HG02973 (cell line): ENCODE results near the gene SWAP70.
"Not testable (repeated sequence)": the region's sequence is repeated elsewhere in the genome, so short reads cannot be mapped to it uniquely, and the experiment has no call there.

Source experiments
- ATAC-seq: cut with Tn5 transposase; IDR thresholded peaks from one replicate; pipeline ENCODE4 v1.9.1; 2021; ENCODE audit warnings: moderate library complexity; ENCODE audit not compliant: unreplicated experiment

The SWAP70 gene

DNA sequence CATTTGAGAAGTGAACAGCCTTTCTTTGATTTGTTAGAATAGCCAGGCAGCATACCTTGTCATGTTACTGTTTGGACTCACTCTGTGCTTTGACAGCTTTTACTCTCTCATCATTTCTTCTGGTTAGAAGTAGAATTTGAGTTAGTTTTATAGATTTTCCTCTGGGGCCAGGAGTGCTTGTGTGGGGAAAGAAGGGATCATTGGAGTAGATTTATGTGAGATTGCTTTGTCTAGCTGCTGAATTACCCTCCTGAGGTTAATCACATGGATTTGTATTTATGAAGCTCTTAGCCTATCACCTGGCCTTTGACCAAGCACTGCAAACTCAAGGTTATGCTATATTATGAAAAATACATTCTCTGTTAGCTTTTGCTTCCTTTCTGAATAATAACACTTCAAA is 54.3 kb downstream of the SWAP70 start:
- ATAC-seq, result no peak

DNA sequence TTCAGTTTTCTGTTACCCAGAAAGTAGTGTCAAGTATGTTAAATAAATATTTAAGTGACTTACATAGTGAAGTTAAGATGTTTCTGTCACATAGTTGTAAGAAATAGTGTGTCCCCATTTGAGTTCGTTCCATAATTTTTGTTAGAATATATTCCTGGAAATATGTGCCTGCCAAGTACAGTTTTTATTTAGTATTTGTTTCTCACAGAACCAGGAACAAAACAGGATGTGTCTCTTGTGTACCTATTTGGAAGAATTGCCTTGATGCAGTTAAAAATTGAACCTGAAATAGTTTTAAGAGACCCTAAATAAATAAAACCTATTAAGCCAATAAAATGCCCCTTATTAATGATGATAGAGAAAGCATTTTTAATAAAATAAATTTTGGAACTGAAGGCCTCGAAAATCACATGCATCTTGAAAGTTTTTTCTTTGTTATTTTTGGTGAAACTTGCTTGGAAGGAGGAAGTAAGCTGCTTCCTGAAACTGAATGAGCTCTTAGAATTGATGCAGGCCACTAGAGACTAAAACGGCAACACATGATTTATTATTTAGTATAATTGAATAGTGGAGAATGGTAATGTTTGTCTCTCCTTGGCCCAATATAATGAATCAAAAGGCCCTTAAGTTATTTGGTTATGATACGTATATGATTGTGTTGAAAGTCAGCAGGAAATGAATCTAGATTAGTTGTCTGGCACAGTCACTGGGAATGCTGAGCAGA is 55.9 kb downstream of the SWAP70 start:
- ATAC-seq, result no peak

DNA sequence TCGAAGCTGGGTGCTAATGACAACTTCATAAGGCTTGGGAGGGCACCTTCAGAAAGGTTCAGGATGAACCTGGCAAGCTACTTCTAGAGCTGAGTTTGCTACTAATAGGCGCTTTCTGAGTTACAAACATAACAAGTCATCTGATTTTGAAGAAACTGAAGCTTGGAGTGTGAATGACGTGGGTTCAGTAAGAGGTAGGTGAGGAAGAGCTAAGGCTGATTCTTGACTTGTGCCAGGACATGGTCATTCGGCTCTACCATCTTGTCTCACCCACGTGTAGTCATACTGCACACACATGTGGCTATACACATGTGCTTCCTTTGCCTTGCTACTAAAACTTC is 56.4 kb downstream of the SWAP70 start:
- ATAC-seq, result no peak

DNA sequence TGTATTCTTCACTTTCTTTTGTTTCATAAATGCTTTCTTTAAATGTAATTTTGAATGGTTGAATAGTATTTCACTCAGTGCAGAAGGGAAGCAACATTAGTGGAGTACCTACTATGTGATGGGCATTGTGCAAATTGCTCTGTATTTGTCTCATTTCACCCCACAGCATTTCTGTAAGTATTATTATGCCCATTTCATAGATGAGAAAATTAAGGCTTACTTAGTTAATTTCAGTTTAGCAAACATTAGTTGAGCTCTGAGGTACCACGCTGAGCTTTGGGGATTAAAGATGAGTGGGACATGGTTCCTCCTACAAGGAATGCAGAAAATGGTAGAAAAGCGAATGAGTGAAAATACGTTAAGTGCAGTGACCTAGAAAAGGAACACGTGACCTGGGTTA is 58.1 kb downstream of the SWAP70 start:
- no peak for ATAC-seq

GRCh38 chr11:9722893-9723292 is 59.0 kb downstream of the SWAP70 start:
- ATAC-seq, result no peak

GRCh38 chr11:9726321-9727022 is 62.6 kb downstream of the SWAP70 start:
- ATAC-seq, result peak; percentile 64

- ATAC-seq, result no peak
Measured at GRCh38 chr11:9728058-9728457, 64.2 kb downstream of the SWAP70 start.

- no peak for ATAC-seq
Measured at GRCh38 chr11:9731256-9731655, 67.4 kb downstream of the SWAP70 start.

DNA sequence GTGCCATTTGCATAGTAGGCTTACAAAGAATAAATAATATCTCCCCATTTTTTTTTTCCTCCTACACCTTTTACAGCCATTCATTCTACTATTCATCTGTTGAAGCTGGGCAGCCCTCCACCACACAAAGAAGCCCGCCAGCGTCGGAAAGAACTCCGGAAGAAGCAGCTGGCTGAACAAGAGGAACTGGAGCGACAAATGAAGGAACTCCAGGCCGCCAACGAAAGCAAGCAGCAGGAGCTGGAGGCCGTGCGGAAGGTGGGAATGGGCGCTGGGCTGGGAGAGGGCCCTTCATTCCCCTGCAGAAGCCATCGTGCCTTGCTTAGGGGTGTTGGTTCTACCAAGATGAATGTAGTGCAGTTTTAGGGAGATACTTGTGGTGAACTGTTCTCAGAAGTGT is 68.6 kb downstream of the SWAP70 start:
- no peak for ATAC-seq

DNA sequence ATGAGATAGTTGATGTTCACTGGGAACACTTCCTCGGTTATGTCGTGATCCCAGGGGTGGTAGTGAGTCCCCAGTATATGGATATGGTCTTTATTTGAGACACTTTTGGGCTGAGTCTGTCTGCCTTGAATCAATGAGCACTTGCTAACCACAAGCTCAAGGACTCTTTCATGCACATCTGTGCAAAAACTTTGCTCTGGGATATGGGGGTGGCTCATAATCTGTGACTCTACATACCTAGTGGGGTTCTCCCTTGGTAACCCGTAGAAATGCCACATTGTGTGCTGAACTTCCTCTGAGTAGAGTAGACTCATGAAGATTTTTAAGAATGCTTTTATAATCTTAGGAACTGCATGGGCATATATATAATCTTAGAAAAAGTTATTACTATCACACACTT is 69.3 kb downstream of the SWAP70 start:
- ATAC-seq, result no peak

- ATAC-seq, result no peak
Measured at GRCh38 chr11:9735236-9735635, 71.4 kb downstream of the SWAP70 start.

DNA sequence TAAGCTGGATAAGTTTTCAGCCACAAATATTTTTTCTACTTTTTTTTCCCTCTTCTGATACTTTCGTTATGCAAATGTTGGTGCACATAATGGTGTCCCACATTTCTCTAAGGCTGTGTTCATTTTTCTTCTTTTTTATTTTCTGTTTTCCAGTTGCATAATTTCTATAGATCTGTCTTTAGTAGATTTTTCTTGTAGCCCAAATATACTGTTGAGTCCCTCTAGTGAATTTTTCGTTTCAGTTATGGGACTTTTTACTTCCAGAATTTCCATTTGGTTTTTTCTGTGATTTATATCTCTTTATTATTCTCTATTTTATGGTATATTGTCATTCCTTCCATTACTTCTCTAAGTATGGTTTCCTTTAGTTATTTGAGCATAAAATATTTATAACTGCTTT is 72.0 kb downstream of the SWAP70 start:
- ATAC-seq, result no peak

GRCh38 chr11:9736365-9736764 is 72.5 kb downstream of the SWAP70 start:
- no peak for ATAC-seq

DNA sequence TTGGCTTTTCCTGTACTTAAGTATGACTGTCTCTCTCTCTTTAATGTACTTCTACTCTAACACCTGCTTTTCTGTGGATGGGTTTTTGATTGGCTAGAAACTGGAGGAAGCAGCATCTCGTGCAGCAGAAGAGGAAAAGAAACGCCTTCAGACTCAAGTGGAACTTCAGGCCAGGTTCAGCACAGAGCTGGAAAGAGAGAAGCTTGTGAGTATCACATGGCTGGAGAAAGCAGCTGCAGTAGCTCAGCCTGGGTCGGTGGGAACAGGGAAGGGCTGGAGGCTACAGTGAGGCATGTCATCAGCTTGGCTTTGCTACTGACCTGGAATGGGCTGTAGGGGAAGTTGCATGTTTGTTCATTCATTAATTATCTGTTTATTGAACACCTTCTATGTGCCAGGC is 74.2 kb downstream of the SWAP70 start:
- no peak for ATAC-seq

DNA sequence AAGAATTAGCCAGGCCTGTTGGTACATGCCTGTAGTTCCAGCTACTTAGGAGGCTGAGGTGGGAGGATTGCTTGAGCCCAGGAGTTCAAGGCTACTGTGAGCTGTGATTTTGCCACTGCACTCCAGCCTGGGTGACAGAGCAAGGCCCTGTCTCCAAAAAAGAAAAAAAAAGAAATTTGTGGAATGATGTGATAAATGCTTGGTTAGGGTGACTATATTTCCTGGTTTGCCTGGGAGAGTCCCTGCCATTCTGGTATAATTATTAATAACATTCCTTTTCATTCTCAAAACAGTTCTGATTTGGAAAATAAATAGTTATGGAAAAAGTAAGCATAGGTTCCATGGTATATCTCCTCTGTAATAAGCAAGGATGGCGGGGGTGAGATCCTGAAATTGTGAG is 74.8 kb downstream of the SWAP70 start:
- no peak for ATAC-seq

GRCh38 chr11:9739123-9739900 is 75.4 kb downstream of the SWAP70 start:
- peak; percentile 71 for ATAC-seq

DNA sequence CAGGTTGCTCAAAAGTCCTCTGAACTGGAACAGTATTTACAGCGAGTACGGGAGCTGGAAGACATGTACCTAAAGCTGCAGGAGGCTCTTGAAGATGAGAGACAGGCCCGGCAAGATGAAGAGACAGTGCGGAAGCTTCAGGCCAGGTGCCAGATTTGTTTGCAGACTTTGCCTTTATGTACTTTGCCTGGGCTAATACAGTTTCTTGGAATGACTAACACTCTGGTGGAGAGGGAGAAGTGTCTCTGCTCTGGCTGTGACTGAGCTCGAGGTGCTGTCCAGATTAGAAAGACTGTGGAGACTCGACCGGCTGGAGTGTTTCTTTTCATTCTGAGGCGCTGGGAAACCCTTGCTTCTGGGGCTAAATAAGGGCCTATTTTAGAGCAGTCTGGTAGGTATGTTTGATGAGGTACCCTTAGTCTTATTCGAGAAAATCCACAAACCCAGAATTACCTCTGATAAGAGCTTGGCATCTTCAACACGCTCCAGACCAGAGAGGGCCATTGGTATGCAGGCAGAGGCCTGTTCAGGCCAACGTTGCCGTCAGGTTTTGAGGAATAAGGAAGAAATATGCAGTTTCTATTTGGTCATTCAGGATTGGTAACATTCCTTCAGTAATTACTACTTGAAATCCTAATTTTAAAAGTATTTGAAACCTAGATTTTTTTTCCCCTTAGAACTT is 76.5 kb downstream of the SWAP70 start:
- no peak for ATAC-seq

DNA sequence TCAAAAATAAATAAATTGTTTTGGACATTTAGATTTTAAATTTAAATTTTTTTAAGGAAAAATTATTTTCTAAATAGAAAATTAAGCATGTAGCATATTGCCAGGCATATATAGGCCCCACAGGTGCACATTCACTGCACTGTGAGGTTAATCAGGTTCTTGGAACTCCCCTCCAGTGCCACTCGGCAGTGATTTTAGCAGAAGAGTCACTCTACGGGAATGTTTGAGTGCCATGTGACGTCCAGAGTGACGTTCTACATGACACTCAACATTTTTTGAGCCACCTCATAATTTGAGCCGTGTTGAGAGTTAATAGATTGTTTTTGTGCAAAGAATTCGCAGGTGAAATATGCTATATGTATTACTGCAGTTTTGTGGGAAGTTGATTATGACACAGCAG is 77.4 kb downstream of the SWAP70 start:
- ATAC-seq, result no peak

- ATAC-seq, result not testable (repeated sequence)
Measured at GRCh38 chr11:9743512-9743911, 79.6 kb downstream of the SWAP70 start.

- peak; percentile 52 for ATAC-seq
Measured at GRCh38 chr11:9745411-9746211, 81.7 kb downstream of the SWAP70 start.

DNA sequence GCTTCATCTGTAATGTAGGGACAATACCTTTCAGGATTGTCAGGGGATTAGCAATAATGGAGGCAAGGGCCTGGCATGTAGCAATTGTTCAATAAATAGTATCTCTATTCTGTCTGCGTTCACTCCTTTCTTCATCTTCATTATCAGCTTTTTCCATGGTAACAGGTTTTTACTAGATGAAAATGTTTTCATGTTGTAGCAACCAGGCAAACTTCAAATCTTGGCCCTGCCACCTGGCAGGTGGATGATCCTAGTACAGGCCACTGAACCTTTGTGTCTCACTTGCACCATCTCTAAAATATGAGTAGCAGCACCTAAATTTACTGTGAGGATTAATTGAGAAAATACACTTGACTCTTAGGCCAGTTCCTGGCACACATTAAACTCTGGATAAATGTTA is 83.4 kb downstream of the SWAP70 start:
- ATAC-seq, result no peak
